ENCODE results near the gene KIF26B. TPM values are rescaled to one million over a fixed set of nuclear protein-coding genes. Genes with fewer than 3 reads are reported as not detected.

The KIF26B gene
- total and polyA plus RNA-seq, 8 donors: 0.27 to 4.5 (median 0.63) TPM

DNA sequence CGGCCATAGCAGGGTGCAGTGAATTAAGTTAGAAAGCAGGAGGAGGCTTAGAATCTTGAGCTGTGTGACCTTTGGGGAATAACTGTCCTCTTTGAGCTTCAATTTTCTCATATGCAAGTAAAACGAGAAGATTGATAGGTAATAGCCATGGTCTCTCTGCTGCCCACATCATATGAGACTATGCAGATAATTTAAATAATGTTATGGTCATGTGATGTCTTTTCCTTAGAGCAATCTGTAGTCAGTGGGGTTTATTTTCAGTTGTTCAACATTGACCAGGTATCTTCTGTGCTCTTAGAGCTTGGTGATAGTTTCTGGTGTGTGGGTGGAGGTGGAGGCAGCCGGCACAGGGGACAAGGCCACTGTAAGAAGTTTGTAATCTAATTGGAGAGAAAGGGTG lies 537.1 kb downstream of the KIF26B start:
- TF ChIP-seq, protein P1, sequence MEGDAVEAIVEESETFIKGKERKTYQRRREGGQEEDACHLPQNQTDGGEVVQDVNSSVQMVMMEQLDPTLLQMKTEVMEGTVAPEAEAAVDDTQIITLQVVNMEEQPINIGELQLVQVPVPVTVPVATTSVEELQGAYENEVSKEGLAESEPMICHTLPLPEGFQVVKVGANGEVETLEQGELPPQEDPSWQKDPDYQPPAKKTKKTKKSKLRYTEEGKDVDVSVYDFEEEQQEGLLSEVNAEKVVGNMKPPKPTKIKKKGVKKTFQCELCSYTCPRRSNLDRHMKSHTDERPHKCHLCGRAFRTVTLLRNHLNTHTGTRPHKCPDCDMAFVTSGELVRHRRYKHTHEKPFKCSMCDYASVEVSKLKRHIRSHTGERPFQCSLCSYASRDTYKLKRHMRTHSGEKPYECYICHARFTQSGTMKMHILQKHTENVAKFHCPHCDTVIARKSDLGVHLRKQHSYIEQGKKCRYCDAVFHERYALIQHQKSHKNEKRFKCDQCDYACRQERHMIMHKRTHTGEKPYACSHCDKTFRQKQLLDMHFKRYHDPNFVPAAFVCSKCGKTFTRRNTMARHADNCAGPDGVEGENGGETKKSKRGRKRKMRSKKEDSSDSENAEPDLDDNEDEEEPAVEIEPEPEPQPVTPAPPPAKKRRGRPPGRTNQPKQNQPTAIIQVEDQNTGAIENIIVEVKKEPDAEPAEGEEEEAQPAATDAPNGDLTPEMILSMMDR (IDR thresholded peaks at IDR 0.05): no peak
- no peaks in the 10 kb centered on the region for H3K4me1 ChIP-seq
- H3K36me3 ChIP-seq: no peaks in the 10 kb centered on the region
- no peaks in the 10 kb centered on the region for H3K27me3 ChIP-seq
- no peak for DNase-seq
- FAIRE-seq: no peak
- no peak overlapping the region for H3K4me3 ChIP-seq
- intact Hi-C loops (cut with DNase I): no loop called here
- no peaks in the 10 kb centered on the region for H3K9me3 ChIP-seq
- WGBS, 2 donors: 74 to 77% methylated on average over 3 of the region's 3 CpGs
- ATAC-seq: no peak
- H3K27ac ChIP-seq: no peak overlapping the region

GRCh38 chr1:245692318-245692717 lies 537.5 kb downstream of the KIF26B start:
- Histone ChIP-seq H3K27ac (no peak overlapping the region), H3K4me3 (no peak overlapping the region), H3K4me1 (no peaks in the 10 kb centered on the region), H3K36me3 (no peaks in the 10 kb centered on the region), H3K9me3 (no peaks in the 10 kb centered on the region), H3K27me3 (no peaks in the 10 kb centered on the region)
- TF ChIP-seq, protein P1 (IDR thresholded peaks at IDR 0.05): no peak
- intact Hi-C loops (cut with DNase I): no loop called here
- 83 to 92% methylated on average over 12 of the region's 12 CpGs for WGBS, 2 donors
- FAIRE-seq (no peak), DNase-seq (no peak), ATAC-seq (no peak)

DNA sequence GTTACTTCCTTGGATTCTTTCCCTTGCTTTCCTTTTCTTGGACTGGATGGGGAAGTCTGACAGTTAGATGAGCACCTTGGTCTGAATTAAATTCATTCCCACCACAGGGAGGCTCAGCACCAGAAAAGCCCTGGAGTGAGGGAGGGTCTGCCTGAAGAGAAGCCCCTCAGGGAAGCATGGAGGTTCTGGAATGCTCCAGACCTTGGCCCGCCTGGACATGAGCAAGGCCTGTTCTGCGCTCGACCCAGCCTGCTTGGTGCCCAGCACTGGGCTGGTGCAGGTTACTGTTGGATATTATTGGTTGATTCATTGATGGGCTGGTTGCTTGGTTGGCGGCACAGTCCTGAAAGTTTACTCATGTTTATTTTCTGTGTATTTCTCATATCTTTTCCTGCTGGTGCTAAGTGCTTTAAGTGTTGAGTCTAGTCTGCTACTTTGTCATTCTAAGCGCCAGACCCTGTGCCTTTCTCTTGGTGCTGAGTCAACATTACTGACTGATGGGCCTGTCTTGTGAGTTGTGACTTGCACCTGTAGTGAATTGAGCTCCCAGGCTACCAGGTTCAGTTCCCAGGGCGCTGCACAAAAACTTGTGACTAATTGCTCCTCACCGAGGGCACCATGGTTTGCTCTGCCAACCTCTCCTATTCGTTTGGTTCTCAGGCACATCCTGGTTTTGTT lies 538.5 kb downstream of the KIF26B start:
- DNase-seq: no peak
- WGBS, 2 donors: 69 to 71% methylated on average over 8 of the region's 8 CpGs
- TF ChIP-seq, protein P1 (IDR thresholded peaks at IDR 0.05): no peak

DNA sequence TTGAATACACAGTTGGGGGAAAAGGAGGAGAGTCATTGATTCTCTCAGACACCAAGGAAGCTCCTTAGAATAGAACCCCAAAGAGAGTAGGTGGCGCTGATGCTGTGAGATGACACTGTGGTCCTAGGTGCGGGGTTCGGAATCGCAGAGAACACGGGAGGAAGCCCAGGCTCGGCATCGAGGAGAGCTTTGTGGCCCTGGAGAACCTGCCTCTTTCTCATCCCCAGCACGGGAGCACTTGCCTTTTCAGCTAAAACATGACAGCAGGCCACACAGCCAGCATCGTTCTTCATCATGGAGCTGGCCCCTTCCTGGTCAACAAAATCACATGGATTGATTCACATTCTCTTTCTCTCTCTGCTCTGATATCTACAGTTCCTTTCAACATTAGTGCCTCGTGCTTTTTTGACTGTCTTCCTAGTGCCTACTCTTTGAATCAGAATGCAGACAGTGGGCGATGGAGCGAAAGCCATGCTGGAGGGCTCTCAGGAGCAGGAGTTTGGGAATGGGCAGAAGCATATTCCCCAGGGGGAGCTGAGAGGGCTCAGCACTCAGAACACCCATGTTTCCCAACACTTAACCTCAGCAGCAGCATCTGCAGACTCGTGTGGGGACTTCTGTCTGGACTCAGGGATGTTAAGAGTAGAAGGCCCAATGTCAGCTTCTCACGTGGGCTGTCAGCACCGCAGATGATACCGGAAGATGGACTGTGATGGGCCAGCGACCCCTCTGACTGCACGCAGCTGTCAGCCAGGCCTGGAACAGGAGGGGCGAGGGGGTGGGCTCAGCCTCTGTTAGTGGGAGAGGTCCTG lies 539.4 kb downstream of the KIF26B start:
- no peaks in the 10 kb centered on the region for H3K27me3 ChIP-seq
- TF ChIP-seq, protein P1 (IDR thresholded peaks at IDR 0.05): no peak
- ATAC-seq: no peak
- 78 to 83% methylated on average over 19 of the region's 19 CpGs for WGBS, 2 donors
- H3K9me3 ChIP-seq: no peaks in the 10 kb centered on the region
- no peaks in the 10 kb centered on the region for H3K36me3 ChIP-seq
- no peak overlapping the region for H3K27ac ChIP-seq
- no peaks in the 10 kb centered on the region for H3K4me1 ChIP-seq
- DNase-seq: no peak
- no peak overlapping the region for H3K4me3 ChIP-seq
- FAIRE-seq: no peak
- intact Hi-C loops (cut with DNase I): no loop called here

More for the DNA sequence above, 538.5 kb downstream of the KIF26B start:
- Histone ChIP-seq H3K36me3 (no peaks in the 10 kb centered on the region), H3K27me3 (no peaks in the 10 kb centered on the region), H3K9me3 (no peaks in the 10 kb centered on the region), H3K4me3 (no peak overlapping the region), H3K4me1 (no peaks in the 10 kb centered on the region), H3K27ac (no peak overlapping the region)
- intact Hi-C loops (cut with DNase I): no loop called here
- ATAC-seq (no peak), FAIRE-seq (no peak)

DNA sequence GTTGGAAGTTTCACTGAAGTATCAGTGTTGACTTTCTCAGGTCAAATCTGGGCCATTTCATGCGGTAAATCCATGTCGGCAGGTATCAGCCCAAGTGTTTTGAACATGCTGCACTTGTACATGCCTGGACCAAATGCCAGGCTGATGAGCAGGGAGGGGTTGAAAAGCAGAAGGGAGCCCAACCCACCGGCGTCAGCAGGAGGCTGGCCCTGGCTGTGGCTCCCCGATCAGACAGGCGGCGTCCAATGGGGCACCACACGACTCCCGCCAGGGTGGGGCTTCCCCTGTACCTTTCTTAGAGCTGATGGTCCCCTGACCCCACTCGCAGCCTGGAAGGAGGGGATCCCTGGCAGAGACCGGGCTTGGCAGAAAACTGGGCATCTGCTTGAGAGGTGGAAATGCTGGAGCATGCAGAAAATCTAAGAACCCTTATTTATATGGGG lies 540.0 kb downstream of the KIF26B start:
- intact Hi-C loops (cut with DNase I): no loop called here
- FAIRE-seq: no peak
- TF ChIP-seq, protein P1 (IDR thresholded peaks at IDR 0.05): no peak
- ATAC-seq: no peak
- Histone ChIP-seq H3K4me3 (no peak overlapping the region), H3K27ac (no peak overlapping the region), H3K9me3 (no peaks in the 10 kb centered on the region), H3K36me3 (no peaks in the 10 kb centered on the region), H3K4me1 (no peaks in the 10 kb centered on the region), H3K27me3 (no peaks in the 10 kb centered on the region)
- WGBS, 2 donors: 64 to 68% methylated on average over 11 of the region's 11 CpGs
- DNase-seq: no peak

Measured in pancreas (tissue), 10 donors.